ENCODE measurements around the gene ABCB6.

ABCB6 gene

GRCh38 chr2:219213486-219214071 is 5.2 kb downstream of the ABCB6 start:
- no peak overlapping the region for H3K27ac ChIP-seq
- no peak for DNase-seq
- H3K27me3 ChIP-seq (ENCODE audit: insufficient read depth, low read depth, severe bottlenecking): no peaks in the 10 kb centered on the region
- H3K4me3 ChIP-seq (ENCODE audit: low read depth, low read length): no peak overlapping the region
- TF ChIP-seq CTCF (IDR thresholded peaks at IDR 0.05; ENCODE audit: low read depth, low read length): no peak
- no peaks in the 10 kb centered on the region for H3K9me3 ChIP-seq (ENCODE audit: severe bottlenecking)
- H3K36me3 ChIP-seq: peaks cover 83% of the 10 kb centered on the region

- Histone ChIP-seq H3K4me3 (ENCODE audit: low read depth, low read length) (no peak overlapping the region), H3K27me3 (ENCODE audit: insufficient read depth, low read depth, severe bottlenecking) (no peaks in the 10 kb centered on the region), H3K9me3 (ENCODE audit: severe bottlenecking) (no peaks in the 10 kb centered on the region), H3K27ac (no peak overlapping the region), H3K36me3 (peaks cover 88% of the 10 kb centered on the region)
- no peak for TF ChIP-seq CTCF (IDR thresholded peaks at IDR 0.05; ENCODE audit: low read depth, low read length)
- DNase-seq: no peak
Observed at GRCh38 chr2:219213026-219213415, 5.7 kb downstream of the ABCB6 start.

- peaks cover 82% of the 10 kb centered on the region for H3K36me3 ChIP-seq
- no peak for TF ChIP-seq CTCF (IDR thresholded peaks at IDR 0.05; ENCODE audit: low read depth, low read length)
- no peak for DNase-seq
Observed at GRCh38 chr2:219210886-219211362, 7.8 kb downstream of the ABCB6 start.

GRCh38 chr2:219210196-219210885 is 8.4 kb downstream of the ABCB6 start:
- Histone ChIP-seq H3K27ac (no peak overlapping the region), H3K9me3 (ENCODE audit: severe bottlenecking) (no peaks in the 10 kb centered on the region), H3K27me3 (ENCODE audit: insufficient read depth, low read depth, severe bottlenecking) (no peaks in the 10 kb centered on the region), H3K36me3 (peaks cover 76% of the 10 kb centered on the region), H3K4me3 (ENCODE audit: low read depth, low read length) (no peak overlapping the region)
- no peak for TF ChIP-seq CTCF (IDR thresholded peaks at IDR 0.05; ENCODE audit: low read depth, low read length)
- DNase-seq: no peak

More at GRCh38 chr2:219210886-219211362, 7.8 kb downstream of the ABCB6 start:
- no peaks in the 10 kb centered on the region for H3K9me3 ChIP-seq (ENCODE audit: severe bottlenecking)
- no peak overlapping the region for H3K4me3 ChIP-seq (ENCODE audit: low read depth, low read length)
- no peaks in the 10 kb centered on the region for H3K27me3 ChIP-seq (ENCODE audit: insufficient read depth, low read depth, severe bottlenecking)
- no peak overlapping the region for H3K27ac ChIP-seq

GRCh38 chr2:219209236-219210195 is 9.2 kb downstream of the ABCB6 start:
- no peak overlapping the region for H3K27ac ChIP-seq
- peaks cover 68% of the 10 kb centered on the region for H3K36me3 ChIP-seq
- no peaks in the 10 kb centered on the region for H3K27me3 ChIP-seq (ENCODE audit: insufficient read depth, low read depth, severe bottlenecking)
- no peaks in the 10 kb centered on the region for H3K9me3 ChIP-seq (ENCODE audit: severe bottlenecking)
- TF ChIP-seq CTCF (IDR thresholded peaks at IDR 0.05; ENCODE audit: low read depth, low read length): no peak
- no peak overlapping the region for H3K4me3 ChIP-seq (ENCODE audit: low read depth, low read length)
- DNase-seq: no peak
